Measurements from ENCODE around the gene RNF220. TPM values are rescaled to one million over a fixed set of nuclear protein-coding genes. Genes with fewer than 3 reads are reported as not detected.

The RNF220 gene
- total RNA-seq, 1 experiment from 2014 or later: 68.7 TPM

DNA sequence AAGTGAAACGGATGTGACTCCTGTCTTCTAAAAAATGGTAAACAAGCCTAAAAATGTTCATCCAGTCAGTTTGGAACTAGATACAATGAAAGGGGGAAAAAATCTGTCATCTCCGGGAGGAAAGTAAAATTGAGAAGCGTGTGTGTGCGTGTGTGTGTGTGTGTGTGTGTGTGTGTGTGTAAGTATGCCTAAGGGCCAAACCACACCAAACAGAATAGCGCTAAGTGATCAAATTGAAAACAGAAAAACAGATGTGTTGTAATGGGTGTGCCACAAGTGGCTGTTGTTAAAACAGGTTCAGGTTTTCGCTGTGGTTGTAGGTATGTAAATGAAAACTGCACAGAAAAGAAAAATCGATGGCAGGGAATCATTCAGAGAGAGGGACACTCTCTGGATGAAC, 106.7 kb downstream of the RNF220 start:
- DNase-seq: no peak
- intact Hi-C loops (cut with micrococcal nuclease; ENCODE audit: unreplicated experiment): no loop called here
- peaks cover 11% of the 10 kb centered on the region for H3K4me1 Mint-ChIP-seq (ENCODE audit: low read depth, unreplicated experiment)

DNA sequence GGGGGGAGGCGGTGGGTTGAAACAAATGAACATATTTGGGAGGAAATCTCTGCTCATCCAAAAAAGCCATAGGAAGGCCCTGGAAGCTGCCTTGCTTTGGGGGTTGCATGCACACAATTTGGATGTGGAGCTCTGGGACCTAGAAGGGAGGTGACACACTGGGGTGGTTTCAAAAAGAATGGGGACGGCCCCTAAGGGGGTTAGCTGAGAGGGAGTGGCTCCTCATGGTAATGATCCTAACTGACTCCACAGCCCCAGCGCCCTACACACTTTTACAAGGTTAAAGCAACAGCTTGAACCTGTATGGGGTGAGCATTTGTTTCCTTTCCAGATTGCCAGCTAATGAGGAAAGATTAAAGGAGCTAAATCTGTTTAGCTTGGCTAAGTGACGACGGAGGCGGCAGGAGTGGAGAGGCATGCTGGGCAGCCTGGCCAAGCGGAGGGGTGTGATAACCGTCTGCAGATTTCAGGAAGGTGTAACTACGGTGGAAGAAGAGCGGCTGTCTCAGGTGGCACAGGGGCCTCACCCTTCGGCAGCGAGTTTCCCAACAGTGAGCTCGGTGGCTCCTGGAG, 107.3 kb downstream of the RNF220 start:
- BruUV-seq (replicated peaks): no TSS peak
- no peaks in the 10 kb centered on the region for H3K9me3 Mint-ChIP-seq (ENCODE audit: low read depth, unreplicated experiment)
- H3K27ac Mint-ChIP-seq (ENCODE audit: unreplicated experiment): no peak overlapping the region
- no peak overlapping the region for H3K4me3 Mint-ChIP-seq (ENCODE audit: low read depth, unreplicated experiment)
- DNase-seq: no peak
- intact Hi-C loops (cut with micrococcal nuclease; ENCODE audit: unreplicated experiment): no loop called here
- no peaks in the 10 kb centered on the region for H3K36me3 Mint-ChIP-seq (ENCODE audit: insufficient read depth, unreplicated experiment)
- TF ChIP-seq, protein P1, sequence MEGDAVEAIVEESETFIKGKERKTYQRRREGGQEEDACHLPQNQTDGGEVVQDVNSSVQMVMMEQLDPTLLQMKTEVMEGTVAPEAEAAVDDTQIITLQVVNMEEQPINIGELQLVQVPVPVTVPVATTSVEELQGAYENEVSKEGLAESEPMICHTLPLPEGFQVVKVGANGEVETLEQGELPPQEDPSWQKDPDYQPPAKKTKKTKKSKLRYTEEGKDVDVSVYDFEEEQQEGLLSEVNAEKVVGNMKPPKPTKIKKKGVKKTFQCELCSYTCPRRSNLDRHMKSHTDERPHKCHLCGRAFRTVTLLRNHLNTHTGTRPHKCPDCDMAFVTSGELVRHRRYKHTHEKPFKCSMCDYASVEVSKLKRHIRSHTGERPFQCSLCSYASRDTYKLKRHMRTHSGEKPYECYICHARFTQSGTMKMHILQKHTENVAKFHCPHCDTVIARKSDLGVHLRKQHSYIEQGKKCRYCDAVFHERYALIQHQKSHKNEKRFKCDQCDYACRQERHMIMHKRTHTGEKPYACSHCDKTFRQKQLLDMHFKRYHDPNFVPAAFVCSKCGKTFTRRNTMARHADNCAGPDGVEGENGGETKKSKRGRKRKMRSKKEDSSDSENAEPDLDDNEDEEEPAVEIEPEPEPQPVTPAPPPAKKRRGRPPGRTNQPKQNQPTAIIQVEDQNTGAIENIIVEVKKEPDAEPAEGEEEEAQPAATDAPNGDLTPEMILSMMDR (IDR thresholded peaks at IDR 0.05; ENCODE audit: unreplicated experiment): no peak
- H3K4me1 Mint-ChIP-seq (ENCODE audit: low read depth, unreplicated experiment): peaks cover 11% of the 10 kb centered on the region
- H3K27me3 Mint-ChIP-seq (ENCODE audit: unreplicated experiment): peaks cover 98% of the 10 kb centered on the region
- CTCF ChIA-PET: no interaction called here

More for the DNA sequence above, 106.7 kb downstream of the RNF220 start:
- Mint-ChIP-seq H3K27ac (ENCODE audit: unreplicated experiment) (no peak overlapping the region), H3K4me3 (ENCODE audit: low read depth, unreplicated experiment) (no peak overlapping the region), H3K36me3 (ENCODE audit: insufficient read depth, unreplicated experiment) (no peaks in the 10 kb centered on the region), H3K27me3 (ENCODE audit: unreplicated experiment) (peaks cover 98% of the 10 kb centered on the region), H3K9me3 (ENCODE audit: low read depth, unreplicated experiment) (no peaks in the 10 kb centered on the region)
- no TSS peak for BruUV-seq (replicated peaks)
- CTCF ChIA-PET: no interaction called here
- TF ChIP-seq, protein P1 (IDR thresholded peaks at IDR 0.05; ENCODE audit: unreplicated experiment): no peak

DNA sequence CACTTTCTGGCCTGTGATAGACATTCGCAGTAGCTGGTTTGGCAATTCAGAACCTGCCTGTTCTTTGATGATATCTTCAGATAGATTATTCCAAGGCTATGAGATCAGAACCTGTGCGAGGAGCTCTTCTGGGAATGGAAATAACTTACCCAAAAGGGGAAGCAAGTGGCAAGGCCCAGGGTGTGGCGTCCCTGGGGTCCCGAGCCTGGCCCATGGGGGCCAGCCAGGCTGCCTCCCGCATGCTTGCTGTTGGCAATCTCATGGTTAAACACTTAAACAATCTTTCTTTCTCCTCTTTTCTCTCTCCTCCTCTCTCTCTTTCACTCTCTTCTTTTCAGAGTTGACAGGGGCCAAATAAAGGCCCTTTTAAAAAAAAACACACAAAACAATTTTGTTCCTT, 108.1 kb downstream of the RNF220 start:
- CTCF ChIA-PET: no interaction called here
- intact Hi-C loops (cut with micrococcal nuclease; ENCODE audit: unreplicated experiment): no loop called here
- no peak for DNase-seq
- H3K9me3 Mint-ChIP-seq (ENCODE audit: low read depth, unreplicated experiment): no peaks in the 10 kb centered on the region
- H3K36me3 Mint-ChIP-seq (ENCODE audit: insufficient read depth, unreplicated experiment): no peaks in the 10 kb centered on the region
- TF ChIP-seq, protein P1 (IDR thresholded peaks at IDR 0.05; ENCODE audit: unreplicated experiment): no peak
- no peak overlapping the region for H3K4me3 Mint-ChIP-seq (ENCODE audit: low read depth, unreplicated experiment)
- no peak overlapping the region for H3K27ac Mint-ChIP-seq (ENCODE audit: unreplicated experiment)
- H3K27me3 Mint-ChIP-seq (ENCODE audit: unreplicated experiment): peaks cover 96% of the 10 kb centered on the region
- peaks cover 11% of the 10 kb centered on the region for H3K4me1 Mint-ChIP-seq (ENCODE audit: low read depth, unreplicated experiment)
- BruUV-seq (replicated peaks): no TSS peak

DNA sequence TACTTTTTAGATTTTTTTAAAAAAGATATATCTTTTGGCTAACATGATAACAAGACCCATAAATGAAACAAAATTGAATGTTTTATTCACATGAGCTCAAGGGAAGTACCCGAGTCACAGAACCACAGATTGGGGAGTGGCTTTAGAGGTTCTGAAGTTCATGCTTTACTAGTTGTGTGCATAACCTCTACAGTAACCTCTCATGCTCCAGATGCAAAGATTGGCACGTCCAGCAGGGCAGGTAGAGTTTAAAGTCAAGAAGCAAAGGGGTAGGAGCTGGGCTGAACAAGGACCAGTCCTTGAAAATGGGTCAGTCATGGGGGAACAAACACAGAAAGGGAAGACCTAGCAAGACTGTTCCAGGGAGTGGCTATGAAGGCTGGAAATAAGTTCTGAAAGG, 109.6 kb downstream of the RNF220 start:
- DNase-seq: no peak
- Mint-ChIP-seq H3K4me3 (ENCODE audit: low read depth, unreplicated experiment) (no peak overlapping the region), H3K27me3 (ENCODE audit: unreplicated experiment) (peaks cover 95% of the 10 kb centered on the region), H3K4me1 (ENCODE audit: low read depth, unreplicated experiment) (peaks cover 11% of the 10 kb centered on the region), H3K27ac (ENCODE audit: unreplicated experiment) (no peak overlapping the region), H3K36me3 (ENCODE audit: insufficient read depth, unreplicated experiment) (no peaks in the 10 kb centered on the region), H3K9me3 (ENCODE audit: low read depth, unreplicated experiment) (no peaks in the 10 kb centered on the region)
- CTCF ChIA-PET: no interaction called here
- TF ChIP-seq, protein P1 (IDR thresholded peaks at IDR 0.05; ENCODE audit: unreplicated experiment): no peak
- intact Hi-C loops (cut with micrococcal nuclease; ENCODE audit: unreplicated experiment): no loop called here
- no TSS peak for BruUV-seq (replicated peaks)
